SK-N-SH (cell line): Measurements from ENCODE around the gene ZNF346. TPM values are rescaled to one million over a fixed set of nuclear protein-coding genes. Genes with fewer than 3 reads are reported as not detected.

ENCODE experiments used
- CTCF ChIA-PET: fragments of 300-600, 350-600 bp; formaldehyde crosslinking; extraction: SDS; loops from one replicate; lab custom pipeline; 2021; lab: Yijun Ruan, JAX
- POLR2A ChIA-PET: fragments of 350-600 bp; sonication (Branson Sonifier 250); formaldehyde crosslinking; extraction: SDS; loops from one replicate; lab custom pipeline; 2020; ENCODE audit warnings: antibody characterized with exemption, inconsistent platforms; lab: Yijun Ruan, JAX
- DNase-seq: peaks from one replicate; pipeline ENCODE4 v3.0.0; 2012
- H2AFZ ChIP-seq: fragments of 200-600 bp; sonication (generic); 2 replicates; pipeline ENCODE4 v1.8.1; 2016; ENCODE audit warnings: antibody characterized with exemption, mild to moderate bottlenecking, low read depth
- H3F3A ChIP-seq: fragments of 200-600 bp; sonication (generic); replicated peaks from 2 replicates; pipeline ENCODE3; 2016; ENCODE audit warnings: antibody characterized with exemption, mild to moderate bottlenecking; ENCODE audit not compliant: insufficient read depth
- H3K27ac ChIP-seq, 2 experiments: fragments of 200-500 bp in 1 of 2; fragments of 200-600 bp in 1 of 2; sonication (Bioruptor generic) in 1 of 2; sonication (generic), shearing (Covaris generic) in 1 of 2; 2 replicates each; pipeline versions ENCODE4 v1.5.1 to v1.6.1; 2014 to 2016; ENCODE audit warnings: low read depth in 2 of 2, inconsistent platforms in 1 of 2, low read length in 1 of 2, mild to moderate bottlenecking in 1 of 2, mixed read lengths in 1 of 2
- H3K27me3 ChIP-seq: fragments of 200-600 bp; sonication (generic), shearing (Covaris generic); 2 replicates; pipeline ENCODE4 v1.6.1; 2016; ENCODE audit warnings: mixed run types; ENCODE audit not compliant: insufficient read depth
- H3K36me3 ChIP-seq, 2 experiments: fragments of 200-500 bp in 1 of 2; fragments of 200-600 bp in 1 of 2; sonication (Bioruptor generic) in 1 of 2; sonication (generic) in 1 of 2; replicated peaks in 1 of 2; 2 replicates each; pipeline versions ENCODE3 to v1.5.1; 2014 to 2016; ENCODE audit warnings: low read length in 1 of 2, mild to moderate bottlenecking in 1 of 2; ENCODE audit not compliant: insufficient read depth in 2 of 2, control insufficient read depth in 1 of 2
- H3K4me1 ChIP-seq, 2 experiments: fragments of 200-500 bp in 1 of 2; fragments of 200-600 bp in 1 of 2; sonication (Bioruptor generic) in 1 of 2; sonication (generic), shearing (Covaris generic) in 1 of 2; 2 replicates each; pipeline versions ENCODE4 v1.5.1 to v1.6.1; 2014 to 2016; ENCODE audit warnings: low read depth in 1 of 2, low read length in 1 of 2, mixed run types in 1 of 2; ENCODE audit not compliant: insufficient read depth in 2 of 2, control insufficient read depth in 1 of 2
- H3K4me2 ChIP-seq: fragments of 200-600 bp; sonication (generic), shearing (Covaris generic); 2 replicates; pipeline ENCODE4 v1.6.1; 2017; ENCODE audit warnings: mixed run types
- H3K4me3 ChIP-seq, 2 experiments: fragments of 200-500 bp in 1 of 2; fragments of 200-600 bp in 1 of 2; sonication (Bioruptor generic) in 1 of 2; sonication (generic), shearing (Covaris generic) in 1 of 2; 2 replicates each; pipeline versions ENCODE4 v1.5.1 to v1.8.1; 2014 to 2016; ENCODE audit warnings: low read depth in 2 of 2, inconsistent platforms in 1 of 2, low read length in 1 of 2, mild to moderate bottlenecking in 1 of 2, mixed read lengths in 1 of 2, moderate library complexity in 1 of 2
- H3K79me2 ChIP-seq: fragments of 200-600 bp; sonication (generic); 2 replicates; pipeline ENCODE4 v1.8.1; 2017; ENCODE audit warnings: mild to moderate bottlenecking; ENCODE audit not compliant: insufficient read depth
- H3K9ac ChIP-seq: fragments of 200-600 bp; sonication (generic); 2 replicates; pipeline ENCODE4 v1.6.1; 2017; ENCODE audit warnings: mixed run types
- H3K9me2 ChIP-seq: fragments of 200-600 bp; sonication (generic); 2 replicates; pipeline ENCODE4 v1.6.1; 2017; ENCODE audit warnings: mixed run types
- H3K9me3 ChIP-seq: fragments of 200-600 bp; sonication (generic); 2 replicates; pipeline ENCODE4 v1.6.1; 2017; ENCODE audit warnings: mixed run types, mild to moderate bottlenecking, moderate library complexity
- H4K20me1 ChIP-seq: fragments of 200-600 bp; sonication (generic); 2 replicates; pipeline ENCODE4 v1.6.1; 2017; ENCODE audit warnings: mild to moderate bottlenecking, mixed run types; ENCODE audit not compliant: insufficient read depth
- EP300 ChIP-seq, 2 experiments: IDR thresholded peaks; 2 replicates each; pipeline versions ENCODE4 v1.4.0 to v1.6.1; 2012; ENCODE audit warnings: borderline replicate concordance in 1 of 2, low read depth in 1 of 2, low read length in 1 of 2
- EZH2phosphoT487 ChIP-seq: fragments of 200-600 bp; sonication (generic); IDR thresholded peaks from 2 replicates; pipeline ENCODE4 v1.6.1; 2017; ENCODE audit warnings: low read depth, mixed run types, mild to moderate bottlenecking, antibody characterized with exemption, moderate library complexity, borderline replicate concordance
- FOXJ3 ChIP-seq: sonication (generic); formaldehyde crosslinking; IDR thresholded peaks from 2 replicates; pipeline ENCODE4 v1.5.1; 2020; ENCODE audit warnings: mild to moderate bottlenecking, missing genetic modification reagents
- FOXM1 ChIP-seq: IDR thresholded peaks from 2 replicates; pipeline ENCODE4 v1.4.0; 2012; ENCODE audit warnings: low read depth, mild to moderate bottlenecking
- GATA2 ChIP-seq: sonication (generic); formaldehyde crosslinking; IDR thresholded peaks from 2 replicates; pipeline ENCODE4 v1.5.0; 2020; ENCODE audit warnings: mild to moderate bottlenecking, missing genetic modification reagents
- JUND ChIP-seq: IDR thresholded peaks from 2 replicates; pipeline ENCODE4 v1.4.0; 2012
- MEF2A ChIP-seq: IDR thresholded peaks from 2 replicates; pipeline ENCODE4 v1.4.0; 2012; ENCODE audit warnings: low read depth, borderline replicate concordance
- MXI1 ChIP-seq: IDR thresholded peaks from 2 replicates; pipeline ENCODE4 v1.6.1; 2012; ENCODE audit warnings: mild to moderate bottlenecking, low read depth, low read length, improper control_type of control experiment
- NRF1 ChIP-seq: IDR thresholded peaks from 2 replicates; pipeline ENCODE4 v1.6.1; 2012; ENCODE audit warnings: low read depth, mild to moderate bottlenecking, low read length
- RAD21 ChIP-seq: IDR thresholded peaks from 2 replicates; pipeline ENCODE4 v1.6.1; 2012; ENCODE audit warnings: mild to moderate bottlenecking, low read length
- RCOR1 ChIP-seq: fragments of 150-350 bp; IDR thresholded peaks from 2 replicates; pipeline ENCODE4 v1.6.1; 2017; ENCODE audit warnings: antibody characterized with exemption, low read length
- RXRA ChIP-seq: IDR thresholded peaks from 2 replicates; pipeline ENCODE4 v1.4.0; 2012; ENCODE audit warnings: low read depth, mild to moderate bottlenecking, borderline replicate concordance
- SMC3 ChIP-seq: IDR thresholded peaks from 2 replicates; pipeline ENCODE4 v1.6.1; 2012; ENCODE audit warnings: low read depth, low read length, improper control_type of control experiment
- TAF1 ChIP-seq: IDR thresholded peaks from 2 replicates; pipeline ENCODE4 v1.6.1; 2012; ENCODE audit warnings: low read depth, mild to moderate bottlenecking, low read length, moderate library complexity, borderline replicate concordance
- TCF12 ChIP-seq: IDR thresholded peaks from 2 replicates; pipeline ENCODE4 v1.4.0; 2012
- YY1 ChIP-seq: IDR thresholded peaks from 2 replicates; pipeline ENCODE4 v1.4.0; 2012; ENCODE audit warnings: low read depth, mild to moderate bottlenecking
- WGBS: methylation state at CpG from one replicate; pipeline ENCODE4 v1.1.6; 2017; ENCODE audit warnings: low lambda C conversion rate; 5-methylcytosine and 5-hydroxymethylcytosine counted together
- polyA plus RNA-seq, 3 experiments: library from polyadenylated mRNA; depleted of rRNA; stranded (reverse); fragments of >200 nt; gene quantifications; 2 replicates each; pipeline ENCODE4 v1.2.3, GENCODE V29; 2012
- TF ChIP-seq, protein P1 (sequence below): fragments of 150-350 bp; IDR thresholded peaks from 2 replicates; pipeline ENCODE4 v1.6.1; 2016; ENCODE audit warnings: mild to moderate bottlenecking, low read depth, low read length
- TF ChIP-seq, protein P2 (sequence below): fragments of 200-600 bp; sonication (generic); IDR thresholded peaks from 2 replicates; pipeline ENCODE4 v1.6.1; 2017; ENCODE audit warnings: antibody characterized with exemption, mild to moderate bottlenecking, moderate library complexity
- TF ChIP-seq, protein P3 (sequence below): IDR thresholded peaks from 2 replicates; pipeline ENCODE4 v1.4.0; 2012; ENCODE audit warnings: low read depth, borderline replicate concordance

Gene ZNF346
- polyA plus RNA-seq, 1 of the 3 experiments (the other 2 are of a cell fraction) = 15.1 TPM

DNA sequence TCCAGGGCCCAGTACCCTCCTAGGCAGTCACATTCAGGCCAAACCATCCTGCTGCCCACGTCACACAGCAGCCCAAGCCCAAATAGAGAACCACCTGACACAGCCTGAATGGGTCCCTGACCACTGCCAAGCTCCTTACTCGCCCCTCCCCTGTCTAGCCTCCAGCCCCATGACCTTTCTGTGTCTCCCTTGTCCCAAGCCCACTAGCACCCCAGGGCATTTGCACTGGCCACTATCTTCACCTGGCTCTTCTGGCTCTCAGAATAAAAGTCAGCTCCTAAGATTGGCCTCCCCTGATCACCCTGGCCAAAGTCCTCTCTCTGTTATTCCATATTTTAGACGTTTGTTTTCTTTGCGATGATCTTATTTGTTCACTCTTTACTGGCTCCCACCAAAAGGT, 84.7 kb downstream of the ZNF346 start:
- no peaks in the 10 kb centered on the region for H3K9me3 ChIP-seq
- ChIA-PET CTCF (interaction anchor here (0.8 to 1.7 kb wide), 4 partner anchors 17 to 407 kb away, joined by 3 to 9 read pairs (median 4); partner anchors contain the start of gene NSD1), POLR2A (no interaction called here)
- H3K4me2 ChIP-seq = no peak overlapping the region
- WGBS = 63% methylated on average over 3 of the region's 4 CpGs
- H3K4me1 ChIP-seq = no peaks in the 10 kb centered on the region; a peak in 1 of 4 replicates
- H3K9ac ChIP-seq = no peak overlapping the region
- no peak for DNase-seq
- no peak overlapping the region for H3K4me3 ChIP-seq
- H3K79me2 ChIP-seq = no peaks in the 10 kb centered on the region
- no peaks in the 10 kb centered on the region for H3K9me2 ChIP-seq
- no peaks in the 10 kb centered on the region for H3K27me3 ChIP-seq
- H3F3A ChIP-seq = no peaks in the 10 kb centered on the region
- H3K27ac ChIP-seq = no peak overlapping the region
- H2AFZ ChIP-seq = no peak overlapping the region
- H3K36me3 ChIP-seq = no peaks in the 10 kb centered on the region
- TF ChIP-seq RXRA (no peak), RAD21 (no peak), EZH2phosphoT487 (no peak), FOXJ3 (CRISPR knock-in tag) (no peak), FOXM1 (no peak), TCF12 (no peak)
- no peaks in the 10 kb centered on the region for H4K20me1 ChIP-seq

DNA sequence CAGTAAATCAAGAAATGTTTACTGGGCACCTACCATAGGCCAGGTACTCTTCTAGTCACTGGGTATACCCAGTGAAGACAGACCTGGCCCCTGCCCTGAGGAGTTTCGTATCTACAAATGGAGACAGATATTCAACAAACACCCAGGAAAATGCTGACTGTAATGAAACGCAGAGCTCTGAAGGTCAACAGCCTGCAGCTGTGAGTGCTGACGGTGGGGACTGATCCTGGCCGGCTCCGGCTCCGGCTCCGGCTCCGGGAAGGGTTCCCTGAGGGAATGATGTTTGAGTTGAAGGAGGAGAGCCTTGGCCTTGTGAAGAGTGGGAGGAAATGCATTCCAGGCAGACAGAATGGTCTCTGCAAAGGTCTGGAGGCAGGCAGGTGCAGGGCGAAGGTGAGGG, 87.3 kb downstream of the ZNF346 start:
- no peak for TF ChIP-seq MEF2A
- TF ChIP-seq, protein P1, sequence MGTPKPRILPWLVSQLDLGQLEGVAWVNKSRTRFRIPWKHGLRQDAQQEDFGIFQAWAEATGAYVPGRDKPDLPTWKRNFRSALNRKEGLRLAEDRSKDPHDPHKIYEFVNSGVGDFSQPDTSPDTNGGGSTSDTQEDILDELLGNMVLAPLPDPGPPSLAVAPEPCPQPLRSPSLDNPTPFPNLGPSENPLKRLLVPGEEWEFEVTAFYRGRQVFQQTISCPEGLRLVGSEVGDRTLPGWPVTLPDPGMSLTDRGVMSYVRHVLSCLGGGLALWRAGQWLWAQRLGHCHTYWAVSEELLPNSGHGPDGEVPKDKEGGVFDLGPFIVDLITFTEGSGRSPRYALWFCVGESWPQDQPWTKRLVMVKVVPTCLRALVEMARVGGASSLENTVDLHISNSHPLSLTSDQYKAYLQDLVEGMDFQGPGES = no peak
- TF ChIP-seq JUND = no peak
- TF ChIP-seq FOXJ3 (CRISPR knock-in tag) = no peak
- TF ChIP-seq RCOR1 = no peak
- no peak for TF ChIP-seq NRF1
- TF ChIP-seq GATA2 = no peak
- TF ChIP-seq, protein P2, sequence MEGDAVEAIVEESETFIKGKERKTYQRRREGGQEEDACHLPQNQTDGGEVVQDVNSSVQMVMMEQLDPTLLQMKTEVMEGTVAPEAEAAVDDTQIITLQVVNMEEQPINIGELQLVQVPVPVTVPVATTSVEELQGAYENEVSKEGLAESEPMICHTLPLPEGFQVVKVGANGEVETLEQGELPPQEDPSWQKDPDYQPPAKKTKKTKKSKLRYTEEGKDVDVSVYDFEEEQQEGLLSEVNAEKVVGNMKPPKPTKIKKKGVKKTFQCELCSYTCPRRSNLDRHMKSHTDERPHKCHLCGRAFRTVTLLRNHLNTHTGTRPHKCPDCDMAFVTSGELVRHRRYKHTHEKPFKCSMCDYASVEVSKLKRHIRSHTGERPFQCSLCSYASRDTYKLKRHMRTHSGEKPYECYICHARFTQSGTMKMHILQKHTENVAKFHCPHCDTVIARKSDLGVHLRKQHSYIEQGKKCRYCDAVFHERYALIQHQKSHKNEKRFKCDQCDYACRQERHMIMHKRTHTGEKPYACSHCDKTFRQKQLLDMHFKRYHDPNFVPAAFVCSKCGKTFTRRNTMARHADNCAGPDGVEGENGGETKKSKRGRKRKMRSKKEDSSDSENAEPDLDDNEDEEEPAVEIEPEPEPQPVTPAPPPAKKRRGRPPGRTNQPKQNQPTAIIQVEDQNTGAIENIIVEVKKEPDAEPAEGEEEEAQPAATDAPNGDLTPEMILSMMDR = no peak
- no peak for TF ChIP-seq MXI1
- no peak for TF ChIP-seq RXRA
- no peak for TF ChIP-seq SMC3
- TF ChIP-seq, protein P3, sequence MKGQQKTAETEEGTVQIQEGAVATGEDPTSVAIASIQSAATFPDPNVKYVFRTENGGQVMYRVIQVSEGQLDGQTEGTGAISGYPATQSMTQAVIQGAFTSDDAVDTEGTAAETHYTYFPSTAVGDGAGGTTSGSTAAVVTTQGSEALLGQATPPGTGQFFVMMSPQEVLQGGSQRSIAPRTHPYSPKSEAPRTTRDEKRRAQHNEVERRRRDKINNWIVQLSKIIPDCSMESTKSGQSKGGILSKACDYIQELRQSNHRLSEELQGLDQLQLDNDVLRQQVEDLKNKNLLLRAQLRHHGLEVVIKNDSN = no peak
- no peak for TF ChIP-seq FOXM1
- no peak for TF ChIP-seq YY1
- no peak for TF ChIP-seq TAF1
- TF ChIP-seq EP300 (IDR thresholded peaks at IDR 0.05; ENCODE audit: borderline replicate concordance in 1 of 2, low read depth in 1 of 2, low read length in 1 of 2) = no peak
- Histone ChIP-seq H3K9me2 (no peaks in the 10 kb centered on the region), H3K9me3 (no peaks in the 10 kb centered on the region), H3K4me1 (no peaks in the 10 kb centered on the region; a peak in 1 of 4 replicates), H2AFZ (no peak overlapping the region), H3K27me3 (no peaks in the 10 kb centered on the region), H3K9ac (no peak overlapping the region), H3K27ac (no peak overlapping the region), H4K20me1 (no peaks in the 10 kb centered on the region), H3K79me2 (no peaks in the 10 kb centered on the region), H3K36me3 (no peaks in the 10 kb centered on the region), H3K4me2 (no peak overlapping the region), H3K4me3 (no peak overlapping the region), H3F3A (no peaks in the 10 kb centered on the region)
- peak; percentile 27 for DNase-seq
- 82% methylated on average over 9 of the region's 9 CpGs for WGBS
- ChIA-PET CTCF (interaction anchor here (0.6 to 7.6 kb wide), 7 partner anchors 9 to 451 kb away, joined by 3 to 141 read pairs (median 69); partner anchors contain the start of genes FGFR4 and ZNF346), POLR2A (no interaction called here)
